Stimulated activated CD8-positive, alpha-beta memory T cell treated with anti-CD3 and anti-CD28 coated beads, Interleukin-15, amount 100 ng/mL, for 4 hours (primary cell): ENCODE measurements around the gene HSFX3.
"Not testable (repeated sequence)": the region's sequence is repeated elsewhere in the genome, so short reads cannot be mapped to it uniquely, and the experiment has no call there.

Experiments
- DNase-seq, 2 donors: peaks; one replicate each; pipeline ENCODE4 v3.0.0-alpha.2; 2020; ENCODE audit warnings: low read depth in 2 of 2

Gene HSFX3

GRCh38 chrX:149545545-149546543 is 3.9 kb downstream of the HSFX3 start:
- DNase-seq: not testable (repeated sequence)

- no peak for DNase-seq
Observed at GRCh38 chrX:149541521-149542047, 8.1 kb downstream of the HSFX3 start.

GRCh38 chrX:149540621-149541520 is 8.9 kb downstream of the HSFX3 start, which contains the start of gene EOLA1:
Gene EOLA1 (plus strand): TSS chrX:149541012. CDS start chrX:149545631, 4,619 bp downstream.
- DNase-seq: peak; percentile 69 to 85

GRCh38 chrX:149540131-149540620 is 9.5 kb downstream of the HSFX3 start:
- DNase-seq: peak; percentile 74 to 82

GRCh38 chrX:149539283-149540130 is 10.2 kb downstream of the HSFX3 start:
- DNase-seq: peak; percentile 70 to 79

- DNase-seq: not testable (repeated sequence)
Observed at GRCh38 chrX:149537474-149537873, 12.2 kb downstream of the HSFX3 start.

GRCh38 chrX:149534926-149535602 is 14.7 kb downstream of the HSFX3 start:
- DNase-seq: not testable (repeated sequence)

GRCh38 chrX:149533999-149534398 is 15.7 kb downstream of the HSFX3 start:
- DNase-seq: not testable (repeated sequence)

- not testable (repeated sequence) for DNase-seq
Observed at GRCh38 chrX:149532868-149533267, 16.9 kb downstream of the HSFX3 start.

GRCh38 chrX:149531599-149531998 is 18.1 kb downstream of the HSFX3 start:
- DNase-seq: no peak

- DNase-seq: no peak
Observed at GRCh38 chrX:149528381-149528780, 21.3 kb downstream of the HSFX3 start.

GRCh38 chrX:149527705-149528104 is 22.0 kb downstream of the HSFX3 start:
- DNase-seq: no peak

- DNase-seq: not testable (repeated sequence)
Observed at GRCh38 chrX:149526318-149527033, 23.2 kb downstream of the HSFX3 start.

GRCh38 chrX:149525903-149526302 is 23.8 kb downstream of the HSFX3 start:
- not testable (repeated sequence) for DNase-seq

- not testable (repeated sequence) for DNase-seq
Observed at GRCh38 chrX:149525389-149525788, 24.3 kb downstream of the HSFX3 start.

- no peak for DNase-seq
Observed at GRCh38 chrX:149522916-149523315, 26.8 kb downstream of the HSFX3 start.

- DNase-seq: no peak
Observed at GRCh38 chrX:149521438-149521837, 28.3 kb downstream of the HSFX3 start.

- not testable (repeated sequence) for DNase-seq
Observed at GRCh38 chrX:149520636-149521277, 29.0 kb downstream of the HSFX3 start.

- no peak for DNase-seq
Observed at GRCh38 chrX:149518236-149518635, 31.5 kb downstream of the HSFX3 start.
